GM12891 (cell line): ENCODE results near the gene RBMY1A1.

Source experiments
- POLR2A ChIP-seq: IDR thresholded peaks from 2 replicates; pipeline ENCODE4 v1.6.1; 2011; ENCODE audit warnings: low read depth, low read length, control low read depth
- POLR2AphosphoS5 ChIP-seq: IDR thresholded peaks from 2 replicates; pipeline ENCODE4 v1.6.1; 2011; ENCODE audit warnings: low read depth, low read length, control low read depth
- SPI1 ChIP-seq: IDR thresholded peaks from 2 replicates; pipeline ENCODE4 v1.6.1; 2011; ENCODE audit warnings: low read depth, low read length, control low read depth
- TAF1 ChIP-seq: IDR thresholded peaks from 2 replicates; pipeline ENCODE4 v1.6.1; 2011; ENCODE audit warnings: low read depth, low read length, control low read depth

- TF ChIP-seq POLR2AphosphoS5 = no peak
- no peak for TF ChIP-seq POLR2A
- TF ChIP-seq TAF1 = no peak
- TF ChIP-seq SPI1 = no peak
Observed at GRCh38 chrY:21592059-21592458, 57.4 kb downstream of the RBMY1A1 start.
